NCI-H2107 treated with DMSO at 0.1 percent for 48 hours (cell line): ENCODE measurements around the gene AVEN.
"Not testable (repeated sequence)": the region's sequence is repeated elsewhere in the genome, so short reads cannot be mapped to it uniquely, and the experiment has no call there.

Experiments used
- DNase-seq: peaks from one replicate; lab custom pipeline; 2025; ENCODE audit not compliant: unreplicated experiment; lab: John Stamatoyannopoulos, UW

The AVEN gene

GRCh38 chr15:34043391-34043790 lies 4.4 kb upstream of the AVEN start:
- no peak for DNase-seq

- DNase-seq: no peak
Observed at GRCh38 chr15:34039790-34040113, 748 bp upstream of the AVEN start.

- DNase-seq: peak; percentile 5
Observed at GRCh38 chr15:34038023-34038870, 757 bp downstream of the AVEN start.

- DNase-seq: no peak
Observed at GRCh38 chr15:34031987-34032760, 6.8 kb downstream of the AVEN start.

GRCh38 chr15:34027606-34028005 lies 11.4 kb downstream of the AVEN start:
- no peak for DNase-seq

GRCh38 chr15:34025252-34025651 lies 13.8 kb downstream of the AVEN start:
- DNase-seq: no peak

- no peak for DNase-seq
Observed at GRCh38 chr15:34023907-34024306, 15.1 kb downstream of the AVEN start.

GRCh38 chr15:34019369-34019990 lies 19.5 kb downstream of the AVEN start:
- DNase-seq: no peak

GRCh38 chr15:34018738-34019137 lies 20.3 kb downstream of the AVEN start:
- DNase-seq: not testable (repeated sequence)

GRCh38 chr15:34018021-34018645 lies 20.9 kb downstream of the AVEN start:
- DNase-seq: no peak

- DNase-seq: no peak
Observed at GRCh38 chr15:34014556-34014955, 24.4 kb downstream of the AVEN start.

- DNase-seq: no peak
Observed at GRCh38 chr15:34013746-34014145, 25.3 kb downstream of the AVEN start.

GRCh38 chr15:34012461-34013028 lies 26.5 kb downstream of the AVEN start:
- no peak for DNase-seq

- DNase-seq: no peak
Observed at GRCh38 chr15:34011481-34011880, 27.5 kb downstream of the AVEN start.

- DNase-seq: no peak
Observed at GRCh38 chr15:34010921-34011320, 28.1 kb downstream of the AVEN start.

GRCh38 chr15:34009656-34010055 lies 29.3 kb downstream of the AVEN start:
- DNase-seq: no peak

- DNase-seq: no peak
Observed at GRCh38 chr15:34006381-34006780, 32.6 kb downstream of the AVEN start.

- DNase-seq: no peak
Observed at GRCh38 chr15:34001536-34001935, 37.5 kb downstream of the AVEN start.

- not testable (repeated sequence) for DNase-seq
Observed at GRCh38 chr15:33995666-33996065, 43.3 kb downstream of the AVEN start.

GRCh38 chr15:33994005-33994615 lies 44.9 kb downstream of the AVEN start:
- peak; percentile 3 for DNase-seq

GRCh38 chr15:33988384-33988783 lies 50.6 kb downstream of the AVEN start:
- DNase-seq: no peak
